ENCODE results near the gene TMX2.

Gene TMX2

DNA sequence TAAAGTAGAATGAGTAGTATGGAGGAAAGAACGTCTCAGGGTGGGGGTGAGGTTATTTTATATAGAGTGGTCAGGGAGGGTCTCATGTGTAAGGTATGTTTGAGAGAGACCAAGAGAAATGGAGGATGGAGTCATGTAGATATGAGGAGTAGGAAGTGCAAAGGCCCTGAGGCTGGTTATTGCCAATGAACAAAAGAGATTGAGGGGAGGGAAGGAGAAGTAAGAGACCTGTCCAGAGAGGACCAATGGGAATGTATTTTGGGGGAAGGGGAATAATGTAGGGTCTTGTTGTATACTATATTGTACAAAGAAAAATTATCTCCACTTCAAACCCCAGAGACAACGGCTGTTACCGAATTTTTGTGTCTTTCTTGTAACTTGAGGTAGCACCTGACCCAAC, 59.0 kb downstream of the TMX2 start:
- DNase-seq: no peak

DNA sequence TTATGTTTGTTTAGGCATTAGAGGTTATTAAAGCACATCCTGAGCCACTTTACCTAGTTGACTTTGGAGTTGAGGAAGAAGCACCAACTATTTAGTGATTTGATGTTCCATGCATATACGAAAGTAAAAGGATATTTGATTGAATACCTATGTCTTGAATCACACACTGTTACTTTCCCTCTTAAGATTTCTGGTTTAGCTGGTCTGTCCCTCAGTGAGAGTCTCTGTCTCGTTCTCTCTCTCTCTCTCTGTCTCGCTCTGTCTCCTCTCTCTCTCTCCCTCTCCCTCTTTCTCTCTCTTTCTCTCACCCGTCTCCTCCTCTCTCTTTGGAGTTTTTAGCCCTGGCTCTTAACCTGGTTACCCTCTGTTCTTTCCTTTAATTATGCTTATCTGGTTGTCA, 60.2 kb downstream of the TMX2 start:
- DNase-seq: no peak

DNA sequence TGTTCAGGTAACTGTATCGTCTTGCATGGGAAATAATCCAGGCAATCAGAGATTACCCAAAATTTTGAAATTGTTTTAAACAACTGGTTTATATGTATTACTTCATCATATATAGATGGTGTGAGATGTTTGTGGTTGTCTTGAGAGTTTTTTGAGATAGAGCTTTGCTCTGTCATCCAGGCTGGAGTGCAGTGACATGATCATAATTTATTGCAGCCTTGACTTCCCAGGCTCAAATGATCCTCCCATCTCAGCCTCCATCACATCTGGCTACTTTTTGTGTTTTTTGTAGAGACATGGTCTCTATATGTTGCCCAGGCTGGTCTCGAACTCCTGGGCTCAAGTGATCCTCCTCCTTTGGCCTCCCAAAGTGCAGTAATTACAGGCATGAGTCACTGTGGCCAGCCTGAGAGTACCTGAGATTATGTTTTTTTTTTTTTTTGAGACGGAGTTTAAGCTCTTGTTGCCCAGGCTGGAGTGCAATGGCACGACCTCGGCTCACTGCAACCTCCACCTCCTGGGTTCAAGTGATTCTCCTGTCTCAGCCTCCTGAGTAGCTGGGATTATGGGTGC, 60.7 kb downstream of the TMX2 start:
- DNase-seq: no peak

DNA sequence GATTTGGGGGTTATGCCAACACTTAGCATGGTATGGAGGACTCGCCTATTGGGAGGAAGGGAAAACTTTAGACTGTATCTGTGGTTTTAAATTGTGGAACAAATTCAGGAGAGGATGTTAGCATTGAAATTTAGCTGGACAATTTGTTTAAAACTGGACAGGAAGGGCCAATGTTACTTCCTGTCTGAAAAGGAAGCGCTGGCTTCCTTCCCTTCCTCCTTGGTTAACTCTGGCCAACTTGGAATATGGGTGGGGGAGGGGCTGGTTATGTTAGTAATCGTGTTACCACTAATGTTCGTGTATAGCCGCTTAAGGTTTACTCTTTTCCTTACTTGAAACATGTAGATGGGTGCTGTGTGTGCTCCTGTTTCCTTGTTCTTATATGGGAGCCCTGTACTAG, 63.1 kb downstream of the TMX2 start:
- no peak for DNase-seq

DNA sequence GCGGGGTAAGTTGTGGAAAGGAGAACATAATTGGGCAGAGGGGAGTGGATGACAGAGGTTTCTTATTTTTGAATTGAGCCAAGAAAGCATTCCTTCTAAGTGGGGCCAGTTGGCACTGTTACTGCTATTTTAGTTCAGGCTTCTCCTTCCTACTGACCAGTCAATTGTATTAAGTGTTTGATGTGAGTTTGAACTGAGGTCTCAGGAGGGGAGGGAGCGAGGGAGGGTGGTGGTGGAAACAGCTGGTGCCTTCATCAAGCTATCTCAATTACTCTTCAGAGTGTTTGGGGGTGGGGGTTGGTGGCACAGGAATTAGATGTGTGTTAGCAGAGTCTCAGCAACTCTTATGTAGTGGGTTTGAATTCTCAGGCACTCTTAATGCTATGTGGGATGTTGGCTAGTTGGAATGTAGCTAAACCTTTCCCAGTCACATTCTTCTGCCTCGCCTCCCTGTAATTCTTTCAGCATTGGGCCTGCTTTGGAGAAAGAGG, 63.7 kb downstream of the TMX2 start:
- no peak for DNase-seq

DNA sequence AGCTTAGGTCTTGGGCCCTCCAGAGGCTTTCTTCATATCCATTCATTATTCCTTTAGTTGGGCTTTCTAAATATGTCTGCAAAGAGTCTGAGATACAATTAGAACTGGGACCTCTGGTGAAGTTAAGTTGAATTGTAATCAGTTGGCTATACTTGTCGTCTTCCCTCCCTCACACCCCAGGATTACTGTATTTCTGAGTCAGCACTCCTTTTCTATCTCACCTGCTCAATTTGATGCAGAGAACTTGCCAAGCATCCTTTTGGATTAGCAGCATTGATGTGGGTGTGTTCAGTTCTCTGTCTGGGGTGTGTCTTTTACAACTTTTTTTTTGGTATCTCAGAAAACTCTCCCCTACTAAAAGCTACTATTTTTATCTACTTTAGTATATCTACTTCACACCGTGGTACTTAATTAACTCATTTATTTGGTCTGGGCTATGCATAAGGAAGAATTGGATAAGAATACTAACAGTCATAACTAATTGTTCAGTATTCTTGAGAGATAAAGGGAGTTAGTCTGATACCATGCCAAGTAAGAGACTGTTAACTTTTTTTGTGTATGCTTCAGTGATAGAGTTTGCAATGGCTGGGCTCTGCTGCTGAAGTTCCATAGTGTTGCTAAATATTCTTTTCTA, 64.3 kb downstream of the TMX2 start:
- no peak for DNase-seq

DNA sequence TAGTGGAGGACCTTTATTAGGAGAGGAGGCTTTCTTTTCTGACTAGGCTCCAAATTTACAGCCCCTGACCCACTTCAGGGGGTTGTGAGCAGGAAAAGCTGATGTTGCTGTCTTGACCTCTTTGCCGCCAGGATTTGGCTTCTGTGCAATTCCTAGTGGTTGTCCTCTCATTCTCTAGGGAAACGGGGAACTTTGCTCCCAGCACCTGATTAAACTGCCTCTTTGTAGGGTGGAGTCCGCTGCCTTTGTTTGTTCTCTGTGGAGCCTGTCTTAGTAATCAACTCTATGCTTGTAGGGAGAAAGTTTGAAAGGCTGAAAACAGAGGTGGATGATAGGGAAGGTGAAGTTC, 65.5 kb downstream of the TMX2 start:
- no peak for DNase-seq

DNA sequence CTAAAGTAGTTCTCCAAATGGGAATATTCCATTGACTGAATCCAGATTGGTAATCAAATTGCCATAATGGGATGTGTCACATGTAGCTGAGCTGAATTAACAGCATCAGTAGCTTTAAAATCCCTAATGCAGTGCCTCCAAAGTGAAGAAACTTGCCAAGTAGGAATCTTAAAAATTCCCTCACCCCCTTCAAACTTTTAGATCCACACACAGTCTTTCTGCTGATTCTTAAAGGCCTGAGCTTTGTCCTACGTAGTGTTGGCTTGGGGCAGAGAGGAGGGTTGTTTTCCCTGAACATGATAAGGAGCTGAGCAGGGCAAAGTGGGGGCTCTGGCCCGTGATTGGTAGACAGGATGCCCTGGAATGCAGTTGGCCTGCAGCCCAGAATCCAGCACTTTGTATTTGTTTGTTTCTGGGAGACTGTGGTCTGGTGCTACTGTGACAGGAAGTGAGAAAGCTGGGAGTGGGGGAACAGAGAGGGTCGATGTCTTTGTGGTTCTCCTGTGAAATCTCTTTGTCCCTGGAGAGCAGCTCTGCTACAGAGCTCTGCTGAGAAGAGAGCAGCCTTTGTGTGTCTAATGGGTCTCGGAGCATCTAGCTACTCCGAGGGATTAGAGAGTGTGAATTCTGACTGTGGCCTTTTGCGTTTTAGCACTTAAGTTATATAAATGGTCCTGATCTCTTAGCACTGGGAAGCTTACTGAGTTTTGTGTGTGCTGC, 66.1 kb downstream of the TMX2 start:
- no peak for DNase-seq

DNA sequence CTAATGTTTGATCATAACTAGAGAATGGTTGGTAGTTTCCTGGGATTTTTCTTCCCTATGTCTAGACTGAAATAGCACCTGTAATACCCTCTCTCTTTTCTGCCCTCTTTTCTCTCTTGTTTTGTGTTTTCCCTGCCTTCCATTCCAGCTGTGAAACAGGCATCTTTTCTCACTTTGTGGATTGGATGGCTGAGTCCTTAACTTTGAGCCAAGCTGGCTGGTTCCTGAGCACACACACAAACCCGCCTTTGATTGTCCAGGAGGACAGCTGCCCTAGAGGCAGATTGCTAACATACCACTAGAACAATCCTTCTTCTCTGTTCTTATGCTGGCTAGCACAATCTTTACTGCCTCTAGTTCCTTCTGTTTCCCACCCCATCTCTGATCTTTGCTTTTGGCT, 66.9 kb downstream of the TMX2 start:
- no peak for DNase-seq

DNA sequence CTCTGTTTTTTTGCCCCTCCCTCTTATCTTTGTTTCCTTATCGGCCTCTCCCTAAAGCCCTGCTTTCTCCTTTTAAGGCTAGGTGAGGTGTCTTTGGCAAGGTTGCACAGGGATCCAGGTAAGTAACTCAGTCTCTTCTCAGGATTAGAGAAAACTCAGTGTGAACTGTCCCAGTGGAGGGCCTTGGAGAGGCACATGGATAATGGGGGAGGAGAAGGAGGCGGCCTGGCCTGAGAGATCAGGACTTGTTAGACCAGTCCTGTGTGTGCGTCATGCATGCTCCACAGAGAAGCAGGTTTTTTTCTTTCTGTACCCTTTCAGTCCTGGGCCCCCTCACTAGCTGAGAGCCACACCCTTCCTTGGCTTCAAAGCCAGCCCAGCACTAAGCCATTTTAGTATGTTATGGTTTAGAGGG, 69.1 kb downstream of the TMX2 start:
- no peak for DNase-seq

DNA sequence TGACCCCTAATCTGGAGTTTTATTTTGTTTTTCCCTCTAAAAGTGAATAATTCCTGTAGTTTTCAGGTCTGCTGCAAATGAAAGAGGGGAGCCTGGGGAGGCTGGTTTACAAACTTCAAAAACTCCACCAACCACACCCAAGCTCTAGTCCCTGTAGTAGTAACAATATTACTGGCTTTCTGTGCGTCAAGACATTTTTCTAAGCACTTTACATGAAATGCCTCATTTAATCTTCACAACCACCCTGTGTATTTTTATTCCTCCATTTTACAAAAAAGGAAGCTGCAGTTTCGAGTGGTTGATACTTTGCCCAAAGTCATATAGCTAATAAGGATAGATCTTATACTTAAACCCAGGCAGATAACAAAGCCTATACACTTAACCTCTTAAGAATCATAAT, 72.7 kb downstream of the TMX2 start:
- DNase-seq: no peak

DNA sequence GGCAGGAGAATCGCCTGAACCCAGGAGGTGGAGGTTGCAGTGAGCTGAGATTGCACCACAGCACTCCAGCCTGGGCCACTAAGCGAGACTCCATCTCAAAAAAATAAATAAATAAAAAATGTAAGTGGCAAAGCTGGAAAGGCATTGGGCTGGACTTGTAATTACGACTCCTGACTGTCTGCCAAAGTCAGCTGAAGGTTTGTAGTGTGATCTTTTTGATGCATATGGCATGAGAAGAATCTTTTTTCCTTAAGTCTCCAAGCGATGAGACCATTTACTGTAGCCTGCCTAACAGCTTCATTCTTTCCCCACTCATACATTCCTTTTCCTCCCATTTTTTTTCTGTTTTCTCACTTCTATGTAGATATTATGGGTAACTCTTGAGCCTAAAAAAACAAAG, 74.0 kb downstream of the TMX2 start:
- DNase-seq: no peak

DNA sequence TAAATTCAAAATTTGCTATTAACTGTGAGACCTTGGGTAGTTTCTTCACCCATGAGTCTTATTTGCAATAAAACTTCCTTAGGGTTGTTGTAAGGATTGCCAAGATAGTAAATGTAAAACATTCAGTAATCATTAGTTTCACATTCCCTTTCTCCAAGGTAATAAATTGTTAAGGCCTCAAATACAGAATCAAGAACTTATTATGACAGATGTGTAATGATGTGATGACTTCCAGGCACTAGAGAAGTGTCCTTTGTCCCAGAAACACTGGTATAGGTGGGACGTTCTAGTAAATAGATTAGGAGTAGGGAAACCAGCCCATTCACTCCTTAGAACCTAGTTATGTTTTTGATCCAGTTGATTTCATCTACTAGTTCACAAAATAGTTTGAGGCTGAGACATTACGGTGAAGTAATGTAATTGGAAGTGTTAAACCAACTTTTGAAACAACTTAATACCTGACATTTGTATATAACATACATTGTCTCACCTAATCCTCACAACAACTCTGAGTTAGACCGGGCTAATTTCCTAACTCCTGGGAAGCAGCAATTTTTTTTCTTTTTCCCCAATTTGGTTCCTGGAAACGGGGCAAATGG, 74.7 kb downstream of the TMX2 start:
- DNase-seq: no peak

DNA sequence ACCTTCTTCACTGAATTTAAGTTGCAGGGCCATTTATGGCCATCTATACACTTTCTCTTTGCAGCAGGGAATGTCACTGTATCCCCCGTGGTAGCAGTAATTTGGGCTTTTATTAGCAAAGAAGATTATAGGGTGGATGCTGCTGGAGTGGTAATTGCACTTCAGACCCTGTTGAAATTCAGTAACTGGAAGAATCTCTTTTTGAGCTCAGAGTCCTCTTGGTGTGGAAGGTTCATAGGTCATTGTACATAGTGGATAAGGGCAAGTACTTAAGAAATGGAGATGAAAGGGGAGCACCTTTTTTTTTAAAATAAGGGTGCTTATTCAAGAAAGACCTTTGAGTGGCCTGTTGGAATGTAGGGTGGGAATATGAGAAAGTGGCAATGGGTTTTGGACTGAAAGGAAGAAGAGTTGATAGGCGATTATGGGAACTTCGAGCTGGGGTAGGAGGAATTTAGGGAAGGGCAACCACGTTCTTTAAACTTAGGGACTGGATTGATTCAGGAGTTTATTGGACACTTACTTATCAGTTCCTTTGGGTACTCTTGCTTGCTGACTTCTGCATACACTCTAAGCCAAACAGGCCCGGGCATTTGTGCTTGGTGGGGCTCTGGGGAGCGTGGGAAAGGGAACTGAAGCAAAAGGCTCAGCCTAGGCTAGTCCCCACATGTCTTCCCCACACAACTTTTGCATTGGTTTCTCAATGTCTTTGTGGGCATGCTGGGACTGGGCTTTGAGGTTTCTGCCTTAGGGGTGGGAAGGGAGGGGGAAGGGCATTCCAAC, 75.7 kb downstream of the TMX2 start:
- no peak for DNase-seq

DNA sequence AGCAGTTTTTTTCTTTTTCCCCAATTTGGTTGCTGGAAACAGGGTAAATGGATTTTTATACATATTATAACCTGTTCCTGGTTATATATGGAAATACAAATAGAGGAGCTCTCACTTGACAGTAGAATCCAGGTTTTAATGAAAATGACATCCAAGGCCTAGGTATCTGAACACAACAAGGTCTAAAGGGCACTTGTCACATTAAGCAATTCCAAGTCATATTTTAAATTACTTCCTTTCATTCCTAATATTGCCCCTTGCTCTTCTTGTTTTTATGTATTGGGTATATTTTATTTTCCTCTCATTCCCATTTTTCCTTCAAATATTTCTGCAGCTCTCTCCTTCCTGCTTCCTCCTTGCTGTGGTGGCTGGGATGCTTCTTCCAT, 76.3 kb downstream of the TMX2 start:
- no peak for DNase-seq

Measured in T-helper 1 cell (primary cell).